Measurements from ENCODE around the gene LMAN2L.

LMAN2L gene

GRCh38 chr2:96769814-96770213 is 29.9 kb upstream of the LMAN2L start:
- H3K4me3 ChIP-seq (ENCODE audit: low read depth, low read length), result no peak overlapping the region
- no peak for TF ChIP-seq MAX (IDR thresholded peaks at IDR 0.05; ENCODE audit: low read depth, low read length)
- no peak for TF ChIP-seq CTCF (IDR thresholded peaks at IDR 0.05; ENCODE audit: low read depth, low read length)
- no peak for TF ChIP-seq MYC (IDR thresholded peaks at IDR 0.05; ENCODE audit: low read depth, low read length)
- TF ChIP-seq POLR2A (IDR thresholded peaks at IDR 0.05; ENCODE audit: extremely low read depth, insufficient read length), result no peak

DNA sequence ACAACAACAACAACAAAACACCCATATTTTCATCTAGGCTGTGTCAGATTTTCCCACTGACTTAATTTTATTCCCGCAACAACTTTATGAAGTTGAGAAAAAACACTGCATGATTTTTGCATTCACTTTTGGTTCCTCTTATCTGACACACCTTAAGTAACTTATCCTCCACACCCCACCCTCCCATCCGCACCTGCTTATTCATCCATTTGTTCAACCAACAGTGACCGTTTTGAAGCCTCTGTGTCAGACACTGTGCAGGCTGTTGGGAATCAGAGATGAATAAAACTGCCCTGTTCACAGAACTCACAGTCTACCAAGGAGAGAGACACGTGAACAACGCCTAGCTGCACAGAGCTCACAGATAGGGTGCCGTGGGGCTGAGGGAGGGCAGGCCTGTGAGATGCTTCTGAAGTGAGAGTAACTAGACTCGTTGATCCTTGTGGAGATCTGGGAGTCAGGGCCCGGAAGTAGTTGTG is 28.3 kb upstream of the LMAN2L start:
- no peak overlapping the region for H3K4me3 ChIP-seq (ENCODE audit: low read depth, low read length)
- TF ChIP-seq CTCF (IDR thresholded peaks at IDR 0.05; ENCODE audit: low read depth, low read length), result no peak
- TF ChIP-seq MYC (IDR thresholded peaks at IDR 0.05; ENCODE audit: low read depth, low read length), result no peak
- TF ChIP-seq MAX (IDR thresholded peaks at IDR 0.05; ENCODE audit: low read depth, low read length), result no peak
- DNase-seq (ENCODE audit: low read depth), result no peak

More at GRCh38 chr2:96769814-96770213, 29.9 kb upstream of the LMAN2L start:
- DNase-seq (ENCODE audit: low read depth), result no peak

GRCh38 chr2:96767135-96767871 is 27.4 kb upstream of the LMAN2L start:
- no peak for TF ChIP-seq POLR2A (IDR thresholded peaks at IDR 0.05; ENCODE audit: extremely low read depth, insufficient read length)
- no peak for TF ChIP-seq CTCF (IDR thresholded peaks at IDR 0.05; ENCODE audit: low read depth, low read length)
- no peak for TF ChIP-seq MYC (IDR thresholded peaks at IDR 0.05; ENCODE audit: low read depth, low read length)
- no peak for TF ChIP-seq MAX (IDR thresholded peaks at IDR 0.05; ENCODE audit: low read depth, low read length)
- no peak for DNase-seq (ENCODE audit: low read depth)
- H3K4me3 ChIP-seq (ENCODE audit: low read depth, low read length), result no peak overlapping the region

DNA sequence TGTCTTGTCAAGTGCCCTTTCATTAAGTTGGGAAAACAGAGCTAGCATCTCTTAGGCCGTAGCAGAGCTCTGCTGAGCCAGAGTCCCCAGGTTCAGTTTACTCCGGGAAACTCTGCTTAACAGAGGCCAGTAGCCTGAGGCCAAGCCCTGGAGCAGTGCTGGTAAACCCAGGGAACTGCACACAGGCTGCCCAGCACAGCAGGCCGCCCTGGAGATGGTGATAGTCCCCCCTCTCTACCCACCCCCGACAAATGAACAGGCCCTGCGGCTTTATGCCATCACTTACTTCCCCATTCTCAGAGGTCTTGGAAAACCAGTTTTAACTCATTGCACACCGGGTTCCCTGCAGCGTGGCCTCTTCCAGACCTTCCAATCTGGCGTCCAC is 24.4 kb upstream of the LMAN2L start:
- TF ChIP-seq POLR2A (IDR thresholded peaks at IDR 0.05; ENCODE audit: extremely low read depth, insufficient read length) (no peak), MYC (IDR thresholded peaks at IDR 0.05; ENCODE audit: low read depth, low read length) (no peak), CTCF (IDR thresholded peaks at IDR 0.05; ENCODE audit: low read depth, low read length) (no peak), MAX (IDR thresholded peaks at IDR 0.05; ENCODE audit: low read depth, low read length) (0 out of 2 replicates have a peak, but pooled peaks have one; percentile 33)
- peak; percentile 91 for DNase-seq (ENCODE audit: low read depth)
- H3K4me3 ChIP-seq (ENCODE audit: low read depth, low read length), result peak overlapping the region; percentile 46

DNA sequence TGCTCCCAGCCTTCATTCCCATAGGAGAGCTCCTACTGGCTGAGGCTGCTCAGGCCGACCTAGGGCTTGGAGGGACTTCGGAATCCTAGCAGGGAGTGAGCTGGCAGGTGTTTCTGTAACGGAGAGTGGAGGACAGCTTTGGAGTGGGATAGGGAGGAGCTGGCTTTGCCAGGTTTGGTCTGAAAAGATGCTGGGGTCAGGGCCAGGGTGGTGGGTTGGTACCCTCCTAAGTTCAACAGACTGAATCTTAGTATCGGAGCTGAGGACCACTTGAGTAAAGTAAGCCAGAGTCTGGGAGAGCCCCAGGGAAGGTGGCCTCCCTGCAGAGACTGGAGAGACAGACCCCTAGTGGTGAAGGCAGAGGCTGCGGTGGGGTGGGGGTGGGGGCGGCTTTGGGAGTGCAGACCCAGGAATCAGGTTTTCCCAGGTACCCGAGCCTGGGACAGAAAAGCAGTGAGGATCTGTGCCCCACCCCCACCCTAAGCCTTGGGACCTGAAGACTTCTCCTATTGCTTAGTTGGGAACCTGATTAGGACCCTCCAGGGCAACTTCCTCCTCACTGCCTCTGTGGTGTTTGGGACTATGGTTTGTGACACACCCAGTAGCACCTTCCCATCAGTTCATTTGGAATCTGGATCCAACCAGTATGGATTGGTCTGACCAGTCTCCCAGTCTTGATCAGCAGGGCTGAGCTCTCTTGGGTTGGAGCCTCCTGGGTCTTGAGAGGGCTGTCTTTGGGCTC is 23.8 kb upstream of the LMAN2L start:
- peak; percentile 65 for TF ChIP-seq CTCF (IDR thresholded peaks at IDR 0.05; ENCODE audit: low read depth, low read length)
- TF ChIP-seq POLR2A (IDR thresholded peaks at IDR 0.05; ENCODE audit: extremely low read depth, insufficient read length), result no peak
- DNase-seq (ENCODE audit: low read depth), result peak; percentile 53
- peak overlapping the region; percentile 46 for H3K4me3 ChIP-seq (ENCODE audit: low read depth, low read length)
